Liver (tissue), 9 donors: ENCODE data around the gene MSL1. TPM values are rescaled to one million over a fixed set of nuclear protein-coding genes. Genes with fewer than 3 reads are reported as not detected.

Source experiments
- DNase-seq: peaks from one replicate; pipeline ENCODE4 v3.0.0-alpha.2; 2017; ENCODE audit warnings: low spot score
- H3K27ac ChIP-seq, 2 donors: one replicate each; pipeline ENCODE4 v1.7.0; 2013; ENCODE audit warnings: inconsistent platforms in 2 of 2, low read length in 2 of 2, control low read depth in 1 of 2, low read depth in 1 of 2, mild to moderate bottlenecking in 1 of 2
- H3K27me3 ChIP-seq, 4 donors: one replicate each; pipeline versions ENCODE4 v1.6.1 to v1.7.0; 2013; ENCODE audit warnings: low read length in 3 of 4, inconsistent platforms in 1 of 4, mild to moderate bottlenecking in 1 of 4, moderate library complexity in 1 of 4; ENCODE audit not compliant: control insufficient read depth in 4 of 4, insufficient read depth in 4 of 4
- H3K36me3 ChIP-seq, 4 donors: one replicate each; pipeline versions ENCODE4 v1.6.1 to v1.7.0; 2013; ENCODE audit warnings: low read length in 3 of 4, mild to moderate bottlenecking in 3 of 4, low read depth in 1 of 4, moderate library complexity in 1 of 4; ENCODE audit not compliant: control insufficient read depth in 4 of 4, insufficient read depth in 3 of 4
- H3K4me1 ChIP-seq, 4 donors: one replicate each; pipeline versions ENCODE4 v1.6.1 to v1.7.0; 2013; ENCODE audit warnings: low read length in 3 of 4, mild to moderate bottlenecking in 3 of 4, moderate library complexity in 1 of 4; ENCODE audit not compliant: control insufficient read depth in 4 of 4, insufficient read depth in 4 of 4
- H3K4me3 ChIP-seq, 3 donors: one replicate each; pipeline versions ENCODE4 v1.6.1 to v1.7.0; 2013; ENCODE audit warnings: low read length in 3 of 3, control low read depth in 1 of 3, low read depth in 1 of 3, mild to moderate bottlenecking in 1 of 3
- H3K9ac ChIP-seq, 2 donors: one replicate each; pipeline ENCODE4 v1.7.0; 2013; ENCODE audit warnings: low read length in 2 of 2, mild to moderate bottlenecking in 2 of 2, moderate library complexity in 2 of 2, control low read depth in 1 of 2, low read depth in 1 of 2
- H3K9me3 ChIP-seq, 4 donors: one replicate each; pipeline versions ENCODE4 v1.6.1 to v1.7.0; 2013; ENCODE audit warnings: low read length in 3 of 4; ENCODE audit not compliant: control insufficient read depth in 4 of 4
- CTCF ChIP-seq: fragments of 150-350 bp; IDR thresholded peaks from 2 replicates; pipeline ENCODE4 v1.5.1; 2017; ENCODE audit warnings: improper control_type of control experiment, low read depth, low read length; ENCODE audit not compliant: missing input control
- EGR1 ChIP-seq, 2 donors: IDR thresholded peaks; 2 replicates each; pipeline ENCODE4 v1.6.1; 2016 to 2018; ENCODE audit warnings: antibody characterized with exemption in 2 of 2, low read depth in 2 of 2
- FOXA1 ChIP-seq: IDR thresholded peaks from 2 replicates; pipeline ENCODE4 v1.6.1; 2016; ENCODE audit warnings: antibody characterized with exemption
- FOXA2 ChIP-seq: IDR thresholded peaks from 2 replicates; pipeline ENCODE4 v1.6.1; 2016; ENCODE audit warnings: antibody characterized with exemption
- GABPA ChIP-seq, 2 donors: IDR thresholded peaks in 1 of 2; conservative IDR thresholded peaks in 1 of 2; 2 replicates each; pipeline ENCODE4 v1.6.1; 2016; ENCODE audit warnings: antibody characterized with exemption in 2 of 2, mild to moderate bottlenecking in 1 of 2, moderate library complexity in 1 of 2
- HNF4A ChIP-seq, 2 donors: conservative IDR thresholded peaks; 2 replicates each; pipeline ENCODE4 v1.6.1; 2016; ENCODE audit warnings: antibody characterized with exemption in 2 of 2, mild to moderate bottlenecking in 2 of 2
- HNF4G ChIP-seq: IDR thresholded peaks from 2 replicates; pipeline ENCODE4 v1.6.1; 2016; ENCODE audit warnings: antibody characterized with exemption
- JUND ChIP-seq, 2 donors: IDR thresholded peaks; 2 replicates each; pipeline ENCODE4 v1.6.1; 2016; ENCODE audit warnings: antibody characterized with exemption in 2 of 2
- NR2F2 ChIP-seq: IDR thresholded peaks from 2 replicates; pipeline ENCODE4 v1.6.1; 2016; ENCODE audit warnings: antibody characterized with exemption
- RAD21 ChIP-seq, 2 donors: IDR thresholded peaks; 2 replicates each; pipeline ENCODE4 v1.6.1; 2016; ENCODE audit warnings: antibody characterized with exemption in 2 of 2, mild to moderate bottlenecking in 2 of 2
- SP1 ChIP-seq: IDR thresholded peaks from 2 replicates; pipeline ENCODE4 v1.6.1; 2018; ENCODE audit warnings: antibody characterized with exemption, mild to moderate bottlenecking
- TAF1 ChIP-seq: conservative IDR thresholded peaks from 2 replicates; pipeline ENCODE4 v1.6.1; 2016; ENCODE audit warnings: antibody characterized with exemption, mild to moderate bottlenecking
- YY1 ChIP-seq: IDR thresholded peaks from 2 replicates; pipeline ENCODE4 v1.6.1; 2016; ENCODE audit warnings: antibody characterized with exemption, mild to moderate bottlenecking
- ZBTB33 ChIP-seq: IDR thresholded peaks from 2 replicates; pipeline ENCODE4 v1.6.1; 2016; ENCODE audit warnings: antibody characterized with exemption
- WGBS: extraction: QIAGEN DNeasy Blood & Tissue Kit; methylation state at CpG from one replicate; pipeline ENCODE4 v1.1.7; 2013; 5-methylcytosine and 5-hydroxymethylcytosine counted together
- polyA plus RNA-seq, 2 donors: library from polyadenylated mRNA; stranded (reverse) in 1 of 2; unstranded in 1 of 2; fragments of 200-250 nt in 1 of 2; fragments of >200 nt in 1 of 2; fragmentation: Nextera tagmentation in 1 of 2; extraction: Ambion mirVana in 1 of 2; gene quantifications; one replicate each; pipeline versions ENCODE4 v1.2.1 to v1.2.3, GENCODE V29; 2013 to 2015
- total RNA-seq, 2 donors: library from RNA; depleted of rRNA; stranded (reverse); fragments of >200 nt; gene quantifications; one replicate each; pipeline ENCODE4 v1.2.3, GENCODE V29; 2014
- TF ChIP-seq, protein P1 (sequence below): IDR thresholded peaks from 2 replicates; pipeline ENCODE4 v1.6.1; 2016; ENCODE audit warnings: antibody characterized with exemption
- TF ChIP-seq, protein P2 (sequence below): IDR thresholded peaks from 2 replicates; pipeline ENCODE4 v1.6.1; 2016; ENCODE audit warnings: antibody characterized with exemption, mild to moderate bottlenecking
- TF ChIP-seq, protein P3 (sequence below): IDR thresholded peaks from 2 replicates; pipeline ENCODE4 v1.6.1; 2016; ENCODE audit warnings: antibody characterized with exemption
- donor health status: healthy.
- donor health status: healthy.
- donor health status: healthy.
- donor health status: healthy.
- donor health status: healthy.

Gene MSL1
- total and polyA plus RNA-seq, 4 donors, result 7.9 to 43.7 (median 23.6) TPM

- Histone ChIP-seq H3K27me3 (no peaks in the 10 kb centered on the region), H3K9ac (no peak overlapping the region), H3K9me3 (no peaks in the 10 kb centered on the region), H3K36me3 (peaks cover 1 to 24% (median 7%) of the 10 kb centered on the region in 4 donors), H3K27ac (no peak overlapping the region), H3K4me1 (peaks cover 0 to 1% (median 0%) of the 10 kb centered on the region in 4 donors), H3K4me3 (no peak overlapping the region)
- no peak for DNase-seq
- TF ChIP-seq YY1, result no peak
- no peak for TF ChIP-seq JUND (IDR thresholded peaks at IDR 0.05)
- no peak for TF ChIP-seq CTCF
- TF ChIP-seq FOXA1, result no peak
- TF ChIP-seq, protein P1, sequence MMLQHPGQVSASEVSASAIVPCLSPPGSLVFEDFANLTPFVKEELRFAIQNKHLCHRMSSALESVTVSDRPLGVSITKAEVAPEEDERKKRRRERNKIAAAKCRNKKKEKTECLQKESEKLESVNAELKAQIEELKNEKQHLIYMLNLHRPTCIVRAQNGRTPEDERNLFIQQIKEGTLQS, result no peak
- no peak for TF ChIP-seq HNF4A (conservative IDR thresholded peaks at IDR 0.05)
- TF ChIP-seq, protein P2, sequence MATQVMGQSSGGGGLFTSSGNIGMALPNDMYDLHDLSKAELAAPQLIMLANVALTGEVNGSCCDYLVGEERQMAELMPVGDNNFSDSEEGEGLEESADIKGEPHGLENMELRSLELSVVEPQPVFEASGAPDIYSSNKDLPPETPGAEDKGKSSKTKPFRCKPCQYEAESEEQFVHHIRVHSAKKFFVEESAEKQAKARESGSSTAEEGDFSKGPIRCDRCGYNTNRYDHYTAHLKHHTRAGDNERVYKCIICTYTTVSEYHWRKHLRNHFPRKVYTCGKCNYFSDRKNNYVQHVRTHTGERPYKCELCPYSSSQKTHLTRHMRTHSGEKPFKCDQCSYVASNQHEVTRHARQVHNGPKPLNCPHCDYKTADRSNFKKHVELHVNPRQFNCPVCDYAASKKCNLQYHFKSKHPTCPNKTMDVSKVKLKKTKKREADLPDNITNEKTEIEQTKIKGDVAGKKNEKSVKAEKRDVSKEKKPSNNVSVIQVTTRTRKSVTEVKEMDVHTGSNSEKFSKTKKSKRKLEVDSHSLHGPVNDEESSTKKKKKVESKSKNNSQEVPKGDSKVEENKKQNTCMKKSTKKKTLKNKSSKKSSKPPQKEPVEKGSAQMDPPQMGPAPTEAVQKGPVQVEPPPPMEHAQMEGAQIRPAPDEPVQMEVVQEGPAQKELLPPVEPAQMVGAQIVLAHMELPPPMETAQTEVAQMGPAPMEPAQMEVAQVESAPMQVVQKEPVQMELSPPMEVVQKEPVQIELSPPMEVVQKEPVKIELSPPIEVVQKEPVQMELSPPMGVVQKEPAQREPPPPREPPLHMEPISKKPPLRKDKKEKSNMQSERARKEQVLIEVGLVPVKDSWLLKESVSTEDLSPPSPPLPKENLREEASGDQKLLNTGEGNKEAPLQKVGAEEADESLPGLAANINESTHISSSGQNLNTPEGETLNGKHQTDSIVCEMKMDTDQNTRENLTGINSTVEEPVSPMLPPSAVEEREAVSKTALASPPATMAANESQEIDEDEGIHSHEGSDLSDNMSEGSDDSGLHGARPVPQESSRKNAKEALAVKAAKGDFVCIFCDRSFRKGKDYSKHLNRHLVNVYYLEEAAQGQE, result no peak
- TF ChIP-seq HNF4G, result no peak
- TF ChIP-seq FOXA2, result no peak
- no peak for TF ChIP-seq ZBTB33
- no peak for TF ChIP-seq SP1
- no peak for TF ChIP-seq NR2F2
- 92% methylated on average over 28 of the region's 28 CpGs for WGBS
Observed at GRCh38 chr17:40087903-40088718, 33.7 kb upstream of the MSL1 start.

GRCh38 chr17:40089077-40089895 is 32.5 kb upstream of the MSL1 start:
- Histone ChIP-seq H3K36me3 (peaks cover 7 to 33% (median 18%) of the 10 kb centered on the region in 4 donors), H3K4me3 (no peak overlapping the region), H3K4me1 (peaks cover 0 to 10% (median 5%) of the 10 kb centered on the region in 4 donors), H3K27ac (no peak overlapping the region), H3K27me3 (no peaks in the 10 kb centered on the region), H3K9me3 (no peaks in the 10 kb centered on the region), H3K9ac (no peak overlapping the region)
- TF ChIP-seq YY1 (no peak), EGR1 (IDR thresholded peaks at IDR 0.05; ENCODE audit: low read depth in 2 of 2) (no peak), FOXA2 (no peak), RAD21 (IDR thresholded peaks at IDR 0.05) (no peak), GABPA (IDR thresholded peaks at IDR 0.05 in 1 of 2, conservative IDR thresholded peaks at IDR 0.05 in 1 of 2) (no peak), ZBTB33 (no peak), JUND (IDR thresholded peaks at IDR 0.05) (no peak), TAF1 (no peak), HNF4A (conservative IDR thresholded peaks at IDR 0.05) (no peak), FOXA1 (no peak)
- TF ChIP-seq, protein P1, result no peak
- TF ChIP-seq, protein P3, sequence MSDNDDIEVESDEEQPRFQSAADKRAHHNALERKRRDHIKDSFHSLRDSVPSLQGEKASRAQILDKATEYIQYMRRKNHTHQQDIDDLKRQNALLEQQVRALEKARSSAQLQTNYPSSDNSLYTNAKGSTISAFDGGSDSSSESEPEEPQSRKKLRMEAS, result no peak
- DNase-seq, result no peak
- 88% methylated on average over 26 of the region's 26 CpGs for WGBS
